ENCODE measurements around the gene TICRR.

TICRR gene

GRCh38 chr15:89654301-89654761 lies 79.1 kb downstream of the TICRR start:
- DNase-seq (ENCODE audit: low read depth, low spot score) = no peak

DNA sequence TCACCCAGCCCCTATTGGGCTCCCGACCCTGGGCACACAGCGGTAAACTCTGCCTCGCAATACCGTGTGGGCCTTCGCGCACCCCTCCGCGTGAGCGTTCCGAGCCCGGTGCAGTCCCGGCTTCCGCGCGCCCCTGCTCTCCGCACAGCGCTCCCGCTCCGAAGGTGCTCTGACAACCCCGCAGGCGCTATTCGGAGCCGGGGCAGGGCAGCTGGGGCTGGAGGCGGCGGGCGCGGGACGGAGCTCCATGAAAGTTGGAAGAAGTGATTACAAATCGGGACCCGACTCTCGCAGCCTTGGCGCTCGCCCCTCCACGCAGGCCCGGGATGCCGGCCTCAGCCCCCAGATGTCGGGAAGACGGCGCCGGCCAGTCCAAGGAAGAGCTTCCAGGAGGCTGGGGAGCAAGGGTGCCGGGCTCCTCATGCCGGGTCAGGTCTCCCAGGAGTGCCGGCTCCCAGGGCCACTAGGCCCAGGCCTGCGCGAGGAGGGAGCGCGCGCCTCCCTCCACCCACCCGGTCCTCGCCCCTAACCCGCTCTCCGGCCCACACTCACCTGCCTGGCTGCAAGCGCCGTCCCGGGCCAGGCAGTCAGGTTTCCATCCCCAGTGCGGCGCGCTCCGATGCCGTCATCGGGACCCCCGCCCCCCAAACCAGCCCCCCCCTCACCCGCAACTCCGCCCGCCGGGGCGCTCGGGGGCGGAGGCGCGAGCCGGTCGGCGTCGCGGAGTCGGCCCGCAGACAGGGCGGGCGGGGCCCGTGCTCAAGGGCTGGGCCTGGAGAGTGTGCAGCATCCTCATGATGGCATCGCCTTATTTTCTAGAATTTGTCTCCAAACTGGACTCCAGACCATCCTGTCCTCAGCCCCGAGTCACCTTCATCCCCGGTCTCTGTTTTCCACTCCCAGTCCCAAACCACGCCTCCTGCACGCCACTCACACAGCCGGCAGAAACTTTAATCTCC lies 79.9 kb downstream of the TICRR start, which contains the start of gene KIF7:
Gene KIF7, minus strand, starts transcription at position 621 of the 959 bp plus-strand sequence. CDS start 2,537 bp downstream, outside the sequence.
- DNase-seq (ENCODE audit: low read depth, low spot score) = no peak

DNA sequence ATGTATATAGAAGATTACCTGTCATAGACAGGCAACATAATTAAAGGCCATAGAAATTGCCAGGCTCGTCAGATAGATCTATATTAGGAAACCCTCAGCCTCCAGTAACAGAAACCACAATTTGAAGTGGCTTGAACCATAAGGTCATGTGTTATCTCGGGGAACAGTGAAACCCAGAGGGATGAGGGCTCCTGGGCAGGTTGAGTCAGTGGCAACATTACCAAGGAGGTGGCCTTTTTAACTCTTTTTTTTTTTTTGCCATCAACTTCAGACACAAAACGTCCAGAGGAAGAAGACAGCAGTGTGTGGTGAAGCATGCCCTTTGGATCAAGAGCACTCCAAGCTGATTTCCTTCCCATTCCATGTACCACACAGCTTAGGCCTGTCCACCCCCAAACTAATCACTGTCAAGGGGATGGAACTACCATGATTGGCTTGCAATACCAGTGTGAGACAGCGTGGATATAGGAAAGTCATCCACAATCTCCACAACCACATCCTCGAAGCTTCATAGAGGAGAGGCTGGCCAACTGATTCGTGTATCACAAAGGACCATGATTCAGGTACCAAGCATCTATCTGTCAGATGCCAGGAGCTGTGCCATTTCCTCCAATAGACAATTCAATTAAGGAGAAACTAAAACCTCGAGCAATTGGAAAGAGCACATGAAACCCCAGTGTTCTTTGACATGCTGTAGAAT lies 81.0 kb downstream of the TICRR start:
- DNase-seq (ENCODE audit: low read depth, low spot score) = no peak

GRCh38 chr15:89657686-89658200 lies 82.5 kb downstream of the TICRR start:
- DNase-seq (ENCODE audit: low read depth, low spot score) = no peak

DNA sequence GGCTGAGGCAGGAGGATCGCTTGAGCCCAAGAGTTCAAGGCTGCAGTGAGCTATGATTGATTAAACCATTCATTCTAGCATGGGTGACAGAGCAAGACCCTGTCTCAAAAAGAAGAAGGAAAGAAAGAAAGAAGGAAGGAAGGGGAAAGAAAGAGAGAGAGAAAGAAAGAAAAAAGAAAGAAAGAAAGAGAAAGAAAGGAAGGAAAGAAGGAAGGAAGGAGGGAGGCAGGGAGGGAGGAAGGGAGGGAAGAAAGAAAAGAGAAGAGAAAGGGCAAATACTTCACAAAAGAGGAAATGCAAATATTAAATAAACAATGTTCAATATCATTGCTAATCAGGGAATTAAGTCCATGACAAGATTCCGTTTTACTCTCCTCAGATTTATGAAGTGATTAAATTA lies 84.0 kb downstream of the TICRR start:
- DNase-seq (ENCODE audit: low read depth, low spot score) = no peak

GRCh38 chr15:89660556-89660955 lies 85.3 kb downstream of the TICRR start:
- DNase-seq (ENCODE audit: low read depth, low spot score) = no peak

GRCh38 chr15:89662893-89663626 lies 87.8 kb downstream of the TICRR start:
- no peak for DNase-seq (ENCODE audit: low read depth, low spot score)

GRCh38 chr15:89664441-89665350 lies 89.4 kb downstream of the TICRR start:
- DNase-seq (ENCODE audit: low read depth, low spot score) = no peak

DNA sequence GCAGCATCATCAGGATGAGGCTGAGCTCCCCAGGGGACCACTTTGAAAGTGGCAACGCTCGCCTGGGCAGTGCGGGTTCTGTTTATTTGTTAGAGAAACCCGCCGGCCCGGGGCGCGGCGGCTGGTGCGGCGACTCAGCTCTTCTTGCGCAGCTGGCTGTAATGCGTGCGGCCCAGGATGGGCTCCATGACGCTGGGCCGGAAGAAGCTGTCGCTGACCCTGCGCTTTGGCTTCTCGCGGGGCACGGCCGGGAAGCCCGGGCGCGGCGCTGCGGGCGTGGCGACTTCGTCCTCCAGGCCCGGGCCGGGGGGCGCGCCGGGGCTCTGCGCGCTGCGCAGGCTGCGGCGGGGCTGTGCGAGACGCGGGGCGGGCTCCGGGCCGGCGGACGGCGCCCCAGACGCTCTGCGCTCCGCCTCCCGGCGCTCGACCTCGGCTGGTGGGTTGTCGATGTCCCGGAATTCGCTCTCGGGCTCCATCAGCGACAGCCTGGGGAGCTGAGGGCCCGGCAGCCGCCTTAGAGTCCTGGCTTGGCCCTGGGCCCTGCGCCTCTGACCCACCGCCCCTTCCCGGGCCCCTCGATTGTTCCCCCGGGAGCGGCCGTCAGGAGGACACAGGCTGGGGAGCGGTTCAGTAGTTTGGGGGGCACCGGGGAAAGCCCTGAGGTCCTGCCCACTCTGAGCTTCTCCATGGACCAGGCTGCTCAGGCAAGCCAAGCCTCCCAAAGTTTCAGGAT lies 90.3 kb downstream of the TICRR start:
- no peak for DNase-seq (ENCODE audit: low read depth, low spot score)

DNA sequence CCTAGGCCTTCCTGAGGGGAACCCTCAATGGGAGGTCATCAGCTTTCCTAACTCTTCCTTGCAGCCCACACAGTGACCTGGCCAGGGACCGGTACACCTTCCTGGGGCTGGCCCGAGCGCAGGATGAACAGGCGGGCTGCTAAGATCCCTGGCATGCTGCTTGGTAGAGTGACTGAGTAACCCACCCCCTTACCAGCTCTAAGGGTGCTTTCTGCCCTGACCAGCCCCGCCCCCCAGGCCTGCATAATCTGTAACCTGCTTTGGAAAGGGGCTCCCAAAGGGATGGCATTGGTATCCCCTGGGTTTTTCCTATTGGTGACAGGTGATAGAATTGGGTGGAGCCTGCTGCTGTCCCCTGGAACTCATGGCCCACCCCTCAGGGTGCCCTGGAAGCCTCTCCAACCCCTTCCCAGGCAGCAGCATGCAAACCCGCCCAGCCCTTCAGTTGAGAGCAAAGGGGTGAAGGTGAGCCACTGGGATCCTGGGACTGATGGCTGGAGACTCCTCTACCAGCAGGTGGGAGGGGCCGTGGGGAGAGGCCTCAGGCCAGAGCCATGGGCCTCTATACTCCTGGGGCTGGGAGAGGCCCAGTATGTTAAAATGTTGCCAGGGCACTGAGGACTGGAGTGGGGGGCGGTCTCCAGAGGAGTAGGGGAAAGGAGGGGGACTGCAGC lies 91.1 kb downstream of the TICRR start:
- no peak for DNase-seq (ENCODE audit: low read depth, low spot score)

DNA sequence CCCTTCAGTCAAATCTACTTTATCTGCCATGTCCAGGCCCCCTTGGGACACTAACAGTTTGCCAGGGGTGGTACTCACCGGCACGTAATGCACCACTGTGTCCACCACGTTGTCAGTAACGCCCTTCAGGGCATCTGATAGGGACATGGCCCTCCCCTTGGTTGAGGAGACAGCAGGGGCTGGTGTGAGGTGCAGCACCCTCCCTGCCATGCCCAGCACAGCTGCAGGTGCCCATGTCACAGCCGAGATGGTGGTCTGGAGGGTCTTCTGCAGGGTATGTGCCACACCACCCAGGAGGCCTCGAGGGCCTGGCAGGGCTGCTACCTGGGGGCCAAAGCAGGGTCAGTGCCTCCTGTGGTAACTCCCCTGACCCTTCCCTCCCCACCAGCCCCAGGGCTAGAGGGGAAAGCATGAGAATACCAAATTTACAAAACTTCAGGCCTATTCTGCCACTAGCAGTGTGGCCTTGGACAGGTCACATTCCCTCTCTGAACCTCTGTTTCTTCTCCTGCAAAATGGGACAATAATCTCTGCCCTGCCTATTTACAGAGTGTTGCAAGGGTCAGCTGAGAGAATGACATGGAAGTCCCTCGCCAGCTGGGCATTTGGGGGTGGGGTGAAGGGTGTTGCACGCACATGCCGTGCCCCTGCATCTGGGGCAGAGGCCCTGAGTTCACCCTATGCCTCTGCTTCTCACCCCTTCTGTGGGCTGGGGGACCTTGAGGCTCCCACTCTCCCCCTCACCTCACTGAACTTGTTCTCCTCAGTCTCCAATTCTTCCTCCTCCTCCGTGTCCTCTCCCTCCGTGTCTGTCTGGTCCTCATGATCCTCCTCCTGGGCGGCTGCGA lies 91.8 kb downstream of the TICRR start:
- DNase-seq (ENCODE audit: low read depth, low spot score) = no peak

- DNase-seq (ENCODE audit: low read depth, low spot score) = no peak
Observed at GRCh38 chr15:89667706-89667960, 92.4 kb downstream of the TICRR start.

GRCh38 chr15:89668171-89668570 lies 92.9 kb downstream of the TICRR start:
- DNase-seq (ENCODE audit: low read depth, low spot score) = no peak

DNA sequence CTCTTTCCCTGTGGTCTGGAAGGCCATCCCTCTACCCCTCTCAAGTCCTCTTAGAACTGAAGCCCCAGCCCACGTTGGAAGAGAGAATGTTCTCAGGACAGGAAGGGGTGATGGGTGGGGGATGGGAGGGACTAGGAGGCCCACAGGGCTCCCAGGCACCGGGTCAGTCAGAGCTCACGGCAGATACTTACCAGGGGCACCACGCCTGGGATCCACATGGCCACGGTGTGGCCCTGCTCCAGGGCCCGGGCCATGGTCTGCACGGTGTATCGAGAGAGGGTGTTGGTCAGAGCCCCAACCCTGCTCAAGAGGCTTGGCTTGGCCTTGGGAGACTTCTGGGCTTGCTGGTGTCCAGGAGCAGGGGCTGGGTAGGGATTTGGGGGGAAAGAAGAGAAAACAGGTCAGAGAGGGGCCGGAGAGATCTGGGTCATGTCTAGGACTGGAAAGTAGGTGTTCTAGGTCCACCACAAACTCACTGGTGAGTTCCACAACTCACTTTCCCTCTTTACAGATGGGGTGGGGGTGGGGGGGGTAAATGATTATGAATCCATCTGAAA lies 94.1 kb downstream of the TICRR start:
- DNase-seq (ENCODE audit: low read depth, low spot score) = no peak

- no peak for DNase-seq (ENCODE audit: low read depth, low spot score)
Observed at GRCh38 chr15:89669941-89670340, 94.7 kb downstream of the TICRR start.

- no peak for DNase-seq (ENCODE audit: low read depth, low spot score)
Observed at GRCh38 chr15:89670971-89671560, 95.8 kb downstream of the TICRR start.

GRCh38 chr15:89671687-89672086 lies 96.4 kb downstream of the TICRR start:
- no peak for DNase-seq (ENCODE audit: low read depth, low spot score)
